H9 (cell line): ENCODE results near the gene POLA1. TPM values are rescaled to one million over a fixed set of nuclear protein-coding genes. Genes with fewer than 3 reads are reported as not detected.

Experiments
- DNase-seq: peaks from one replicate; pipeline ENCODE4 v3.0.0-alpha.2; 2017
- H2AFZ ChIP-seq: one replicate; pipeline ENCODE4 v1.6.1; 2013; ENCODE audit warnings: mild to moderate bottlenecking, low read length, control low read depth, moderate library complexity
- H2AK5ac ChIP-seq: 2 replicates; pipeline ENCODE4 v1.6.1; 2013; ENCODE audit warnings: low read length, control low read depth, mixed read lengths; ENCODE audit not compliant: insufficient read length
- H2BK120ac ChIP-seq: one replicate; pipeline ENCODE4 v1.6.1; 2013; ENCODE audit warnings: low read depth, mild to moderate bottlenecking, low read length, control low read depth, inconsistent platforms; ENCODE audit not compliant: poor library complexity, severe bottlenecking
- H2BK12ac ChIP-seq: 2 replicates; pipeline ENCODE4 v1.6.1; 2013; ENCODE audit warnings: low read length, control low read depth, mixed read lengths, low read depth; ENCODE audit not compliant: insufficient read length
- H2BK15ac ChIP-seq: 2 replicates; pipeline ENCODE4 v1.6.1; 2013; ENCODE audit warnings: low read depth, low read length, control low read depth
- H2BK20ac ChIP-seq: one replicate; pipeline ENCODE4 v1.6.1; 2013; ENCODE audit warnings: low read depth, mild to moderate bottlenecking, low read length, control low read depth, inconsistent platforms; ENCODE audit not compliant: poor library complexity, severe bottlenecking
- H2BK5ac ChIP-seq: 2 replicates; pipeline ENCODE4 v1.6.1; 2013; ENCODE audit warnings: low read length, control low read depth, mixed read lengths; ENCODE audit not compliant: insufficient read length
- H3K14ac ChIP-seq: 2 replicates; pipeline ENCODE4 v1.6.1; 2013; ENCODE audit warnings: low read length, control low read depth; ENCODE audit not compliant: insufficient read depth
- H3K18ac ChIP-seq: 2 replicates; pipeline ENCODE4 v1.6.1; 2013; ENCODE audit warnings: low read depth, mild to moderate bottlenecking, mixed read lengths, low read length, control low read depth; ENCODE audit not compliant: insufficient read length
- H3K23ac ChIP-seq: 2 replicates; pipeline ENCODE4 v1.6.1; 2013; ENCODE audit warnings: low read length, control low read depth, mixed read lengths, low read depth; ENCODE audit not compliant: insufficient read length
- H3K23me2 ChIP-seq: 2 replicates; pipeline ENCODE4 v1.6.1; 2013; ENCODE audit warnings: low read depth, mild to moderate bottlenecking, mixed read lengths, low read length, control low read depth; ENCODE audit not compliant: insufficient read length, poor library complexity, severe bottlenecking
- H3K27ac ChIP-seq: 2 replicates; pipeline ENCODE4 v1.5.1; 2013; ENCODE audit warnings: low read length, control low read depth, mixed read lengths, low read depth; ENCODE audit not compliant: insufficient read length
- H3K27me3 ChIP-seq: 2 replicates; pipeline ENCODE4 v1.6.1; 2013; ENCODE audit warnings: low read length, control low read depth, inconsistent platforms; ENCODE audit not compliant: insufficient read depth
- H3K4ac ChIP-seq: 2 replicates; pipeline ENCODE4 v1.6.1; 2013; ENCODE audit warnings: low read depth, mild to moderate bottlenecking, control low read depth, inconsistent platforms, low read length, moderate library complexity
- H3K4me1 ChIP-seq: 2 replicates; pipeline ENCODE4 v1.6.1; 2013; ENCODE audit warnings: low read length, control low read depth, inconsistent platforms; ENCODE audit not compliant: insufficient read depth
- H3K4me2 ChIP-seq: 2 replicates; pipeline ENCODE4 v1.6.1; 2013; ENCODE audit warnings: low read length, control low read depth, mixed read lengths; ENCODE audit not compliant: insufficient read length, insufficient read depth
- H3K56ac ChIP-seq: 2 replicates; pipeline ENCODE4 v1.6.1; 2013; ENCODE audit warnings: low read depth, mild to moderate bottlenecking, mixed read lengths, low read length, control low read depth; ENCODE audit not compliant: insufficient read length
- H3K79me1 ChIP-seq: 2 replicates; pipeline ENCODE4 v1.6.1; 2013; ENCODE audit warnings: low read depth, mild to moderate bottlenecking, moderate library complexity, low read length, control low read depth, inconsistent platforms; ENCODE audit not compliant: insufficient read depth, poor library complexity, severe bottlenecking
- H3K79me2 ChIP-seq: 2 replicates; pipeline ENCODE4 v1.6.1; 2013; ENCODE audit warnings: low read length, control low read depth, inconsistent platforms; ENCODE audit not compliant: insufficient read depth
- H3K9ac ChIP-seq: 2 replicates; pipeline ENCODE4 v1.6.1; 2013; ENCODE audit warnings: low read length, control low read depth, mixed read lengths; ENCODE audit not compliant: insufficient read length; ENCODE audit errors: extremely low read depth
- H3K9me3 ChIP-seq: one replicate; pipeline ENCODE4 v1.6.1; 2013; ENCODE audit warnings: low read depth, low read length, inconsistent platforms; ENCODE audit not compliant: control insufficient read depth
- H3T11ph ChIP-seq: one replicate; pipeline ENCODE4 v1.6.1; 2013; ENCODE audit warnings: mild to moderate bottlenecking, low read length, control low read depth, inconsistent platforms
- H4K20me1 ChIP-seq: one replicate; pipeline ENCODE4 v1.6.1; 2013; ENCODE audit not compliant: control insufficient read depth, insufficient read length, insufficient read depth
- H4K5ac ChIP-seq: 2 replicates; pipeline ENCODE4 v1.6.1; 2013; ENCODE audit warnings: low read depth, mild to moderate bottlenecking, mixed read lengths, low read length, control low read depth; ENCODE audit not compliant: insufficient read length
- H4K8ac ChIP-seq: replicated peaks from 2 replicates; pipeline ENCODE4 v1.6.1; 2013; ENCODE audit warnings: low read length, control low read depth, mixed read lengths, low read depth; ENCODE audit not compliant: insufficient read length
- H4K91ac ChIP-seq: 2 replicates; pipeline ENCODE4 v1.6.1; 2013; ENCODE audit warnings: low read depth, mild to moderate bottlenecking, moderate library complexity, mixed read lengths, low read length, control low read depth; ENCODE audit not compliant: insufficient read length
- H3K27ac Mint-ChIP-seq, 3 experiments: 2 replicates in 2 of 3; 3 replicates in 1 of 3; pipeline ENCODE4 v1.8.0; 2020 to 2021; ENCODE audit warnings: mixed read lengths in 3 of 3, mild to moderate bottlenecking in 1 of 3, moderate library complexity in 1 of 3
- H3K27me3 Mint-ChIP-seq: 2 replicates; pipeline ENCODE4 v1.8.0; 2021; ENCODE audit warnings: low read depth, mild to moderate bottlenecking, moderate library complexity, mixed read lengths
- H3K36me3 Mint-ChIP-seq, 3 experiments: 2 replicates in 2 of 3; 3 replicates in 1 of 3; pipeline ENCODE4 v1.8.0; 2020 to 2021; ENCODE audit warnings: low read depth in 3 of 3, mixed read lengths in 3 of 3; ENCODE audit not compliant: insufficient read depth in 1 of 3
- H3K4me1 Mint-ChIP-seq, 2 experiments: 2 replicates each; pipeline ENCODE4 v1.8.0; 2020; ENCODE audit warnings: mixed read lengths in 2 of 2
- H3K4me3 Mint-ChIP-seq, 2 experiments: 2 replicates in 1 of 2; 3 replicates in 1 of 2; pipeline ENCODE4 v1.8.0; 2020 to 2021; ENCODE audit warnings: mild to moderate bottlenecking in 2 of 2, mixed read lengths in 2 of 2, moderate library complexity in 1 of 2
- H3K9me3 Mint-ChIP-seq, 2 experiments: 2 replicates in 1 of 2; 3 replicates in 1 of 2; pipeline ENCODE4 v1.8.0; 2020; ENCODE audit warnings: mild to moderate bottlenecking in 2 of 2, mixed read lengths in 2 of 2, moderate library complexity in 1 of 2
- CTCF ChIP-seq: fragments of 200-600 bp; sonication (generic); conservative IDR thresholded peaks from 3 replicates; pipeline ENCODE4 v1.8.0; 2021; ENCODE audit warnings: antibody characterized with exemption, mild to moderate bottlenecking
- WGBS: extraction: QIAGEN DNeasy Blood & Tissue Kit; methylation state at CpG from one replicate; pipeline ENCODE4 v1.1.7; 2013; ENCODE audit warnings: missing lambda C conversion rate, low lambda C conversion rate, mixed read lengths; ENCODE audit not compliant: insufficient read length; ENCODE audit errors: extremely low coverage; 5-methylcytosine and 5-hydroxymethylcytosine counted together
- total RNA-seq: library from RNA; stranded (reverse); gene quantifications from 2 replicates; pipeline ENCODE4 v1.2.1, GENCODE V29; 2021

POLA1 gene
- total RNA-seq, 1 experiment from 2014 or later, result 60.2 TPM

GRCh38 chrX:24886916-24887315 is 193.2 kb downstream of the POLA1 start:
- WGBS, result no CpG with 5 or more reads among the region's 4 CpGs
- Histone ChIP-seq H3K4me2 (no peak overlapping the region), H3K18ac (no peak overlapping the region), H2BK120ac (no peak overlapping the region), H4K20me1 (no peaks in the 10 kb centered on the region), H3K23me2 (no peaks in the 10 kb centered on the region), H3K56ac (no peak overlapping the region), H3T11ph (no peak overlapping the region), H3K23ac (no peak overlapping the region), H3K27ac (no peak overlapping the region), H4K8ac (no peak overlapping the region), H3K4ac (no peak overlapping the region), H4K5ac (no peak overlapping the region), H2BK12ac (no peak overlapping the region), H3K9ac (no peak overlapping the region), H3K79me2 (no peaks in the 10 kb centered on the region), H3K14ac (no peak overlapping the region), H2AK5ac (no peak overlapping the region), H3K4me1 (no peaks in the 10 kb centered on the region), H2BK20ac (no peak overlapping the region), H2BK15ac (no peak overlapping the region), H3K79me1 (no peaks in the 10 kb centered on the region), H4K91ac (no peak overlapping the region), H2BK5ac (no peak overlapping the region), H3K27me3 (no peaks in the 10 kb centered on the region), H3K9me3 (no peaks in the 10 kb centered on the region), H2AFZ (no peak overlapping the region)
- Mint-ChIP-seq H3K4me3 (no peak overlapping the region), H3K9me3 (no peaks in the 10 kb centered on the region), H3K27me3 (no peaks in the 10 kb centered on the region), H3K36me3 (peaks cover 12 to 37% (median 18%) of the 10 kb centered on the region in 3 experiments; a peak in 6 of 7 replicates), H3K4me1 (0 out of 4 replicates have a peak, but pooled peaks cover 0 to 3% of the 10 kb centered on the region in 2 experiments), H3K27ac (peak overlapping the region in 1 of 3 experiments; percentile 11; a peak in 1 of 7 replicates)
- TF ChIP-seq CTCF, result no peak
- no peak for DNase-seq
